GM21529 (cell line): ENCODE data around the gene TXNDC8.

ENCODE experiments used
- ATAC-seq: cut with Tn5 transposase; IDR thresholded peaks from one replicate; pipeline ENCODE4 v1.9.1; 2021; ENCODE audit not compliant: unreplicated experiment

The TXNDC8 gene

DNA sequence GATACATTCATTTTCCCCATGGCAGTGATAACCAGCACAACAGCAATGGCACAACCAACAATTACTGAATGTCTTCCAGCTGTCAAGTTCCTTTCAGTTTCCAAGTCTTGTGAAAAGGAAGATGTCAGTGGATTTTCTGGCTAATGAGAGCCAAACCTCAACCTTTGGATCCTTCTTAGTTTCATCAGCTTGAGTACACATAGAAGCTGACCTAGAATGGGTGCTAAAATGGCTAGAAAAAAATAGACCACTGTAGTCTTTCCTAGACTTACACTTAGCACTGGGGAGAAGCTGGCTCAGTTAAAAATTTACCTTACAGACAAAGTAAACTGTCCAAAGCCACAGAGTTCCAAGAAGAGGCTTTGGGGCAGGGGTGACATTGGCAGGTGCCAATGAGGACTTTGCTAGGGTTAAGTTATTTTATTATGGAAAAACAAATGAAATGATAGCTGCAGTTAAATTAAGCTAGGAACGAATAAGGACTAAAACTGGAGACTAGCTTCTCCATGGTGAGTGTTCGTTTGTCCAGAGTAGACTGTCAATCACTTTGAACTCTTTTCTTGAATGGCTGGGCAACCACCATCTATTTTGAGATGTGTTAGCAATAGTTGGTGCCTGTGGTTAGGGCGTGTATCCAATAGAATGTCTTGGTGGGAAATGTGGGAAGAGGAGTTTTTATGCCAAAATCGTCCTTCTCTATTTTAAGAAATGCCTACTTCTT is 55.5 kb downstream of the TXNDC8 start:
- no peak for ATAC-seq

DNA sequence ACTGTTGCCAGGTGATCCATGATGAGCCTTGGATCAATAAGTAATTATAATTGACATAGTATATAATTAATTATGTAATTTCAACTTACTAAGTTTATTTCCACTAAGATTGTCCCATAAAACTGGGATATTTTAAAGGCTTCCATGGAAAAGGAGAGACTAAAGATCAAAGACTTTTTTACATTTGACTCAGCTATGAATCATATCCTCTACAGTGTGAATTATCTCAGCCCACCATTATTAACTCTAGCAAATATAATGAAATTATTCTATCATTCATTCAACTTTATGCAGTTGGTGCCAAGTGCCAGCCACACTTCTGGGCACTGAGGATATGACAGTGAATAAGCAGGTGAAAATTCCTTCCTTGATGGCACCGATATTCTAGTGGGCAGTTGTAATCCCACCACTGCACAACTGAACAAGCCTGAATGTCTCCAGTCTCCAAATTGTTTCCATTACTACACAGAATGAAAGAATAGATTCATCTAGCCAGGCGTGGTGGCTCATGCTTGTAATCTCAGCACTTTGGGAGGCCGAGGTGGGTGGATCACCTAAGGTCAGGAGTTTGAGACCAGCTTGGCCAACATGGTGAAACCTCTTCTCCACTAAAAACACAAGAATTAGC is 59.5 kb downstream of the TXNDC8 start:
- no peak for ATAC-seq

DNA sequence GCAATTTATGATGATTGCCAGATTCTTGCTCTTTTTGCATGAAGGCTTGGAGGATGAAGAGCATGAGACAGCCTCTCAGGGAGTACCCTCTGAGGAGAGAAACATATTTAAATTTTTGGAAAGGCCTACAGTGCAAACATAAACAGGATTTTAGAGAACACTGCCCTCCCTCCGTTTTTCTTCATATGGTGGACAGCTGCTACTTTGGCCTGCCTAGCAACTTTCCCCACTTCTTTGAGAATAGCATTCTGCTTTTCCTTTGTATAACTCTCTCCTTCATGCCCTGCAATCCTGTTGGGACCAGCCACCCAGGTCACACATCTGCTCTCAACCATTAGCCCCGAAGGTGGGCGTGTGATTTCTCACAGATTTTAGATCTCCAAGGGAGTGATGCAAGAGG is 60.9 kb downstream of the TXNDC8 start:
- no peak for ATAC-seq

DNA sequence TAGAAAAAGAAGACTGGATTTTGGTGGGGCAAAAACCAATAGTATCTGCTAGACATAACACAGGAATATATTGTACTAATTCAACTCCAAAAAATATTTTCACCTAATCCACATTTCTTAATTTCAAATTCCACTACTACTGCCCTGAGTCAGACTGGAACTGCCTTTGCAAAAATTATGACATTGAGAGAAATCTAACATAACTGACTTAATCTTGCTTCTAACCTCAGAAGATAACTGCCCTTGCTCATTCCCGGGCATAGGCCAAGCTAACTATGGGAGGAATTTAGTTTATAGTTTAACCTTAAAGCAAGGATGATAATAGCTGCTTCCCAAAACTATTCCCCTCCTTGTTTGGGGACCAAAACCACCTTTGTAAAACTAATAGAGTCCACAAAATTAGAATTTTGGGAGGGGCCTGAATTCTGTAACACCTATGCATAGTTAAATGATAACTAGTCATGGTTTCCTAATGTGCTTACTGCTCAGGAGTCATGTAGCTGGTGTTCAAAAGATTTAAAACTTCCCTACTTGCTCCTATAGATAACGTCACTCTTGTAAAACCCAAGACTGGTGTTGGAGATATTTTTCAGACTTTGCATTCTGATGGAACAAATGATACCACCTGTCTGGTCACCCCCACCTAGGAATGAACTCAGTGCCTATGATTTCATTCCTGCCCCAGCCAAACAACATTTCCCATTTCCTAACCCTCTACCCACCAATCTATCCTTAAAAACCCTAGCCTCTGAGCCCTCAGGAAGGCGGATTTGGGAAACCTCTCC is 67.3 kb downstream of the TXNDC8 start:
- ATAC-seq, result no peak

DNA sequence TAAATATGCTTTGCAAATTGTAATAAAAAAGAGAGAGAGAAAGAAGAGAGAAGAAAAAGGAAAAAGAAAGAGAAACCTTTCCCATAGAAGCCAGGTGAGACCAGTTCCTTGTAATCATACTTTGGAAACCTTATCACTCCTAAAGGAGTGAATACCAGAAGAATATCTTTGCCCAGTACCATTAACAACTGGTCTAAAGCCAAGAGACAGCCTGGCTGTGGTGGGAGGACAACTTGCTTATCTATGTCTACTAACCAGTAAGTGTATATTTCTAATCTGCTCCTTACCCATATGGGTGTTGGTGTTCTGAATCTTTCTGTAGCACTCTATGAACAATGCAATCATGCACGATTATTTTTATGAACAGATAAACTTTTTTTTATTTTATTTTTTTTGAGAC is 70.9 kb downstream of the TXNDC8 start:
- ATAC-seq, result no peak

DNA sequence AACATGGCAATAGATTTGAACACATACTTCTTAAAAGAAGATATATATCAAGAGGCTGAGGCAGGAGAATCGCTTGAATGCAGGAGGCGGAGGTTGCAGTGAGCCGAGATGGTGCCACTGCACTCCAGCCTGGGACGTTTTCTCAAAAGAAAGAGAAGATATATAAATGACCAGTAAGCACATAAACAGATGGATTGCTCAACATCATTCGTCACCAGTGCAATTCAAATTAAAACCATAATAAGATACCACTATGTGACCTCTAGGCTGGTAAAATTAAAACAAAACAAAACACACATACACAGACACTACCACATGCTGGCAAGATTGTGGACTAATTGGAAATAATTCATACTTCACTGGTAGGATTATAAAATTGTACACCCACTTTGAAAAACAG is 76.0 kb downstream of the TXNDC8 start:
- ATAC-seq, result no peak

DNA sequence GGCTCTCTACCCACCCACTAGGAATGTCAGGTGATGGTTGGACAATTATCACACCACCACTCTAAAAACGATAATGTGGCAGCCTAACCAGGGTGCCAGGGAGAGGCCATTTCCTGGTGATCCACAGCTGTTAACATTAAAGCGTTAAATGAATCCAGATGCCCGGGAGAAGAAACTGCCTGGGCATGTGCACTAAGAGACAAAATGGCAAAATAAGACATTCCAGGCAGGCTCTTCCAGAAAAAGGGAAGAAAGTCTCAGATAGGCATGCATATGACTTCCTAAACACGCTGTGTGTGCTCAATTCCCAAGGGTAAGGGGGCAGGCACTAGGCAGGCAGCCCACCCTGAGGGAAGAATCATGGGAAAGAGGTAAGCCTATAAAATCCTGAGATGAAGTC is 76.8 kb downstream of the TXNDC8 start:
- no peak for ATAC-seq

DNA sequence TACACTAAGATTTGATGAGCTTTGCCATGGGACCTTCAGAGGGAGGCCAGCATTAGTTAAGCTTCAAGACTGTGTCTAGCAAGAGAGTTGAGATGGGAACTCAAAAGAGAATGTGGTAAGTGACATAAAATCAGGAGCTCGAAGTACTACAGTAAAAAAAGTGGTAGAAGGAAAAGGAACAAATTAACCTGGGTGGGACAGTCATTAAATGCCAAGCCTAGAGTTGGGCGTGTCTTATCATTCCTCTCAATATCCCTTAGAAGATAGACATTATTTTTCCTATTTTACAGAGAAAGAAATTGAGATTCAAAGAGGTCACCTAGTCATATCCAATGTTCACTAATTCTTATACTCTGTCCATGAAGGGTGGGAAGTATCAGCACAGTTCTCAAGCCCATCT is 78.1 kb downstream of the TXNDC8 start:
- ATAC-seq, result no peak

DNA sequence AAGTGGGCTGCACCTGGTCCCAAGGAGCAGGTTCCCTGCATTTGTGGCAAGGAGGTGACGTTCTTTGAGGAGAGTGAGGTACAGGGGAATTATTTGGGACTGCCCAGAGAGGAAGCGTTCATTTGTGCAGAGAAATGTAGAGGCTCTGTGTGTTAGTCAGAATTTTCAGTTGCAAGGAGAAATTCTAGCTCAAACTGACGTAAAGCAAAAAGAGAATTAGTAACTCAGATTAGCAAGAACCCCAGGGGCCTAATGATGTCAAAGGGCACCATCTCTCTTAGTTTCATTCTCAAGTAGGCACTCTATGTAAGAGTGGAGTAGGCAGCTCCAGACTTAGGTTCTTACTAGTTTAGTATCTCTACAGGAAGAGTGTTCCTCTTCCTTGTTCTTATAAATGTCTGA is 79.0 kb downstream of the TXNDC8 start:
- peak; percentile 7 for ATAC-seq

DNA sequence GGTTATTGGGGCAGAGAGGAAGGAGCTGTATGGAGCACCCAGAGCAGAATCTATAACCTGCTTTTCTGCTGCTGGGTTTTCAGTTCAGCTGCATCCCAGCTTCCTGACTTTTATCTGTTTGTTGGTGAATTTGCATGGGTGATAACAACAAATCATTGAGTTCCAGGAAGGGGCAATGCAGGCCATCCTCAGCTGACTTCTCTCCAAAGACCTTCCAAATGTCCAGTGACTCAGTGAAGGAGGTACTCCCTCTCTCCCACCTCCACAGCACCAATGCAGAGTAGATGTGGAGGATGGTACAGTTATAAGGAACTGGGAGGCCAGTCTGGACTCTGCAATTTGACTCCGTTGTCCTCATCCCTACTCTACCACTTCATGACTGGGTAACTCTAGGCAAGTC is 79.7 kb downstream of the TXNDC8 start:
- no peak for ATAC-seq

DNA sequence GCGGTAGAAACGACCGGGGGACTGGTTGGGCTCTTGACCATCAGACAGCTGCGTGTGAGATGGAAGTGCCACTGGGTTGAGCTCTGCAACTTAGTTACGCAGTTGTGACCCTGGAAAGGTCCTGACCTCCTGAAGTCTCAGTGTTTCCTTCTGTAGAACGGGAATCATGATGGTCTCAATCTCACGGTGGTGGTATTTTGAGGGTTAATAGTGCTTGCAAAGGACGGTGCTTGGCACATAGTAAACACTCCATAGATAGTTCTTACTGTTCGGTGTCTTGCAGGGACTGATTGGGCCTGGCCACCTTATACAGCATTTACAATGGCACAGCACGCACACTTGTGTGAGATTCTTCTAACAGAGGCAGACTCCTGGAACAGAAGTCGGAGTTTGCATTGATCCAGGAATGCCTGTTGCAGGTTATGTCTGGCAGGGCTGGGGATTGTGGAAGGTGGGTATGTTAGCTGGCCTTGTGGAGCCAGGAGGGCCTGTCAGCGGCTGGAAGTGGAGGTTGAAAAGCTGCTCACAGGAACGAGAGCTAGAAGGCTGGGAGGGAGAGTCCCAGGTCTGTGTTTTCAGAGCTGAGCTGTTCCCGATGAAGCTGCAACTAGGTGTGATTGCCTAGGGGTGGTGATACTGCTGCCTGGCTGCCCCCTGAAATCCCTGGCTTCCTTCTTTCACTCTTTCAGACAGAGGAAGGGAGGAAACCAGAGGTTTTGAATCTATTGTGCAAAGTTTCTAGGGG is 80.4 kb downstream of the TXNDC8 start:
- ATAC-seq, result no peak

DNA sequence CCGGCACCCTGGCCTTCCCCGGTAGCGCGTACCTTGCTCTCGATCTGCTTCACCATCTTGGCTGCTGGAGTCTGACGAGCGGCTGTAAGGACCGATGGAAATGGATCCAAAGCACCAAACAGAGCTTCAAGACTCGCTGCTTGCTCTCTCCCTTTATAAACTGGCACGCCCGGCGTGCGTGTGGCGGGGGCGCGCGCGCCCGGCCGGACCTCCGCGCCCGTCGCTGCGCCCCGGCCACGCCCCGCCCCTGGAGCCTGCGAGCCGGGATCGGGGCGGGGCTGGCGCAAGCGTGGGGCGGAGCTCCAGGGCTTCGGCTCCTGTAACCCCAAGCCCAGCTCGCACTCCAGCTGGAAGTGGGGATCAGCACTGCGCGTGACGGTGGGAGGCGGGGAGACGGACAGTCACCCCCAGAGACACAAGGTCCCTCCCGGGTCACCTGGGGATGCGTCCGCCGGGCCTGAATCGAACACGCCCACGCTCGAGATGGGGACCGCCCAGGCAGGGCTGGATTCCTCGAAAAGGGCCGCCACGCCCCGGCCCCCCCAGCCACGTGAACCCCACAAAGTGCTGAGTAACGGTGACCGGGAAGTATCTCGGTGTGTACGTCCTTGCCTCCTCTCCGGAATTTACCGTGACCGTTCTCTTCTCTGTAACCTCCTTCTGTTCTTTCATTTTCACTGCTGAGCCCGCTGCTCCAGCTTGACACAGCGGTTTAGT is 81.1 kb downstream of the TXNDC8 start, which contains the start of gene TXN:
Gene TXN (minus strand): TSS at position 128 of the 717 bp plus-strand sequence. CDS start 72 bp downstream, at position 56.
- peak; percentile 68 for ATAC-seq

DNA sequence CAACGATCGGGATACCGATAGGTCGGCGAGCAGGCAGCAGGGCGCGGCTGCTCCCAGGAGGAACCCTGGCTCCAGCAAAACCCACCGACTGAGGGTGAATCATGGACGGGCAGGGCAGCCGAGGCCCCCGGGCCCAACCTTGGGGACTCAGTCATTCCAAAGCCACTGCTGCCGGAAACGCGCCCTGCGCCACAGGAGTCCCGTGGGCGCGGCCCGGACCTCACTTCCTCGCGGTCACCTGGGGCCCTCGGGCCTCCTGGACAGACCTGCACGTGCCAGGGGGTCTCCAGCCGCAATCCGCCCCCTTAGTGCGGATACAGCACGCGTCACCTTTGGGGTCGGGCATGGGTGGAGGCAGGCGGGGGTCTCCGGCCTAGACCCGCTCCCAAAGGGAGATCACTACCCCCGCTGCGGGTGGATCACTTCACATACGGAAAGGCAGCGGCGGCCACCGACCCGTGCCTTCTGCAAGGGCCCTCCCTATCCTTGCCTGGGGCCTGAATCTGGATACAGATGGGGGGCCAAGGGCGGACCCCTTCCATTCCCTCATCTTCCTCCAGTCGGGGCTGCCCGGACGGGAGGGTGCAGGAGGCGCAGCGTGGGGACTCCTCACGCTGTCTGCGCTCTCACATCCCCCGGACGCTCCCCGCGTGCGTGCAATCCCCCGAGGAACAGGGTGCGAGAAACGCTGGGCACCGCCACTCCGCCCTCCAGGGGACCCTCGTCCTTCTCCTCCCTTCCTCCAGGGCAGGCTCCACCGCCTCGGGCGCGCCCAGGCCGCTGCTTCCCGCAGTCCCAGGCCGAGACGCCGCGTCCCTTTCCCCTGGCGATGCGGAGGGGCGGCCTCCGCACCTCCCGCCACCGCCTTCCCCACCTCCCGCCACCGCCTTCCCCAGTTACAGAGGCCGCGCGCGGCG is 81.9 kb downstream of the TXNDC8 start:
- peak; percentile 25 for ATAC-seq

DNA sequence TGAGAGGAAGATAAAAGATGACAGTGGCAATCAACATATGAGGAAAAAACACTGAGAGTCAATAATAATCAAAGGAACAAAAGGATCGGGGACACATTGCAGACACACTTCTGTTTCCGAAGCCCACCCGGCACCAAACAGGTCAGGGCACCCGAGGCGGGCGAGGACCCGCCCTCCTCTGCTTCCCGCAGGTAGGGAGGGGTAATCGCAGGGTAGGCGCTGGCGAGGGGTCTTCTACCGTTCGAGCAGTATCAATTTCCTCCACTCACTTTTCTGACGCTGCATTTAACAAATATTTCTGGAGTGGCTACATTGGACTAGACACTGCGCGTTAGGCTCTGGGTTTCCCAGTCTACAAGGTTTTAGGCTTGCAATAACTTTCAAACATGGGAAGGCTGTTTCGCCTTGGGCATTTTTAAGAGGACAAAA is 82.6 kb downstream of the TXNDC8 start:
- ATAC-seq, result no peak

DNA sequence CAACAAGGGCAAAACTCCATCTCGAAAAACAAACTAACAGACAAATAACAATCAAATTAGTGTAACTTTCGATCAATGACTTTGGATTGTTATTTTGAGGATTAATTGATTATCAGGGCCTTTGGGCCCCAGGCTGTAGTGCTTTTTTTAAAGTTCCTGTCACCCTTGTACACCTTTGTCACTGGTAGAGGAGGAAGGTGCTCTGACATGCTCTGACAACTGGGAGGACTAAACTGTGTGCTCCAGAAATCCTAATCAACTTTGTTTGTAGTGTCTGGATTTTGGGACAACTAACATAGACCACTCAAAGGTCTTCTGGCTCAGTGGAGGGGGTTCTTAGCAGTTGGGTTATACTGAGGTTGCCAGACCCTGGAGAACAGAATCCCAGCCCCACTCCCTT is 83.2 kb downstream of the TXNDC8 start:
- no peak for ATAC-seq
